Measurements from ENCODE around the gene CTNND2.

- TF ChIP-seq CTCF (IDR thresholded peaks at IDR 0.05 in 4 of 5, conservative IDR thresholded peaks at IDR 0.05 in 1 of 5) (no peak), POLR2A (IDR thresholded peaks at IDR 0.05) (no peak)
These were observed 284.8 kb downstream of the CTNND2 start for GRCh38 chr5:11619339-11620024.
